ENCODE results near the gene ASB18. TPM values are rescaled to one million over a fixed set of nuclear protein-coding genes. Genes with fewer than 3 reads are reported as not detected.

The ASB18 gene
- total RNA-seq, 2 donors from 2014 or later, result not detected

GRCh38 chr2:236171680-236172254, 92.4 kb downstream of the ASB18 start:
- H3K27ac Mint-ChIP-seq, result peak overlapping the region; percentile 34
- ATAC-seq (replicated peaks in 1 of 2) (no peak), DNase-seq (no peak)
- H3K36me3 Mint-ChIP-seq (ENCODE audit: insufficient read depth in 2 of 2), result peaks cover 0 to under 1% of the 10 kb centered on the region in 2 donors
- H3K9me3 Mint-ChIP-seq, result no peaks in the 10 kb centered on the region
- peaks cover 67% of the 10 kb centered on the region for H3K27me3 Mint-ChIP-seq (ENCODE audit: low read depth)
- no peak overlapping the region for H3K4me3 Mint-ChIP-seq
- H3K4me1 Mint-ChIP-seq (ENCODE audit: low read depth), result peaks cover 2% of the 10 kb centered on the region

GRCh38 chr2:236171181-236171679, 93.0 kb downstream of the ASB18 start:
- no peak overlapping the region for H3K27ac Mint-ChIP-seq

GRCh38 chr2:236170590-236171165, 93.5 kb downstream of the ASB18 start:
- DNase-seq (no peak), ATAC-seq (replicated peaks in 1 of 2) (no peak)
- Mint-ChIP-seq H3K27me3 (ENCODE audit: low read depth) (peaks cover 67% of the 10 kb centered on the region), H3K9me3 (no peaks in the 10 kb centered on the region), H3K4me3 (no peak overlapping the region), H3K27ac (peak overlapping the region; percentile 79), H3K4me1 (ENCODE audit: low read depth) (peaks cover 10% of the 10 kb centered on the region), H3K36me3 (ENCODE audit: insufficient read depth in 2 of 2) (peaks cover 0 to 2% of the 10 kb centered on the region in 2 donors)

More at GRCh38 chr2:236171181-236171679, 93.0 kb downstream of the ASB18 start:
- DNase-seq (no peak), ATAC-seq (replicated peaks in 1 of 2) (no peak)
- H3K27me3 Mint-ChIP-seq (ENCODE audit: low read depth), result peaks cover 67% of the 10 kb centered on the region
- H3K9me3 Mint-ChIP-seq, result no peaks in the 10 kb centered on the region
- H3K4me3 Mint-ChIP-seq, result no peak overlapping the region
- peaks cover 0 to 2% of the 10 kb centered on the region in 2 donors for H3K36me3 Mint-ChIP-seq (ENCODE audit: insufficient read depth in 2 of 2)
- H3K4me1 Mint-ChIP-seq (ENCODE audit: low read depth), result peaks cover 7% of the 10 kb centered on the region

- Mint-ChIP-seq H3K4me3 (no peak overlapping the region), H3K9me3 (no peaks in the 10 kb centered on the region), H3K4me1 (ENCODE audit: low read depth) (peaks cover 10% of the 10 kb centered on the region), H3K36me3 (ENCODE audit: insufficient read depth in 2 of 2) (peaks cover 0 to 2% of the 10 kb centered on the region in 2 donors), H3K27me3 (ENCODE audit: low read depth) (peaks cover 66% of the 10 kb centered on the region), H3K27ac (peak overlapping the region; percentile 79)
- ATAC-seq (replicated peaks in 1 of 2) (no peak), DNase-seq (no peak)
Measured at GRCh38 chr2:236169741-236170589, 94.2 kb downstream of the ASB18 start.

GRCh38 chr2:236169151-236169721, 95.0 kb downstream of the ASB18 start:
- no peak for ATAC-seq (replicated peaks in 1 of 2)

GRCh38 chr2:236168110-236169080, 95.8 kb downstream of the ASB18 start, which contains the start of gene GBX2:
GBX2 (minus strand) TSS chr2:236168386; CDS start chr2:236167971, 415 bp downstream.
- H3K27ac Mint-ChIP-seq, result no peak within 1 kb of the TSS
- peak in 1 of 2 donors; percentile 36 for ATAC-seq (replicated peaks in 1 of 2)
- H3K27me3 Mint-ChIP-seq (ENCODE audit: low read depth), result peaks cover 56% of the 10 kb centered on the region
- peaks cover 0 to 2% of the 10 kb centered on the region in 2 donors for H3K36me3 Mint-ChIP-seq (ENCODE audit: insufficient read depth in 2 of 2)
- no peak for DNase-seq
- H3K9me3 Mint-ChIP-seq, result no peaks in the 10 kb centered on the region
- H3K4me3 Mint-ChIP-seq, result peak within 1 kb of the TSS; percentile 2 to 49
- peaks cover 10% of the 10 kb centered on the region for H3K4me1 Mint-ChIP-seq (ENCODE audit: low read depth)

More at GRCh38 chr2:236169151-236169721, 95.0 kb downstream of the ASB18 start:
- H3K27me3 Mint-ChIP-seq (ENCODE audit: low read depth), result peaks cover 62% of the 10 kb centered on the region
- H3K36me3 Mint-ChIP-seq (ENCODE audit: insufficient read depth in 2 of 2), result peaks cover 0 to 2% of the 10 kb centered on the region in 2 donors
- peaks cover 10% of the 10 kb centered on the region for H3K4me1 Mint-ChIP-seq (ENCODE audit: low read depth)
- H3K9me3 Mint-ChIP-seq, result no peaks in the 10 kb centered on the region
- no peak overlapping the region for H3K27ac Mint-ChIP-seq
- no peak for DNase-seq
- H3K4me3 Mint-ChIP-seq, result peak overlapping the region in 1 of 2 donors; percentile 2

GRCh38 chr2:236167297-236168109, 96.7 kb downstream of the ASB18 start:
- no peak overlapping the region for H3K27ac Mint-ChIP-seq
- H3K4me3 Mint-ChIP-seq, result peak overlapping the region in 1 of 2 donors; percentile 49
- peaks cover 61% of the 10 kb centered on the region for H3K27me3 Mint-ChIP-seq (ENCODE audit: low read depth)
- peaks cover 0 to 2% of the 10 kb centered on the region in 2 donors for H3K36me3 Mint-ChIP-seq (ENCODE audit: insufficient read depth in 2 of 2)
- peak in 1 of 2 donors; percentile 22 for ATAC-seq (replicated peaks in 1 of 2)
- DNase-seq, result no peak
- H3K4me1 Mint-ChIP-seq (ENCODE audit: low read depth), result peaks cover 10% of the 10 kb centered on the region
- H3K9me3 Mint-ChIP-seq, result no peaks in the 10 kb centered on the region

- Mint-ChIP-seq H3K27me3 (ENCODE audit: low read depth) (peaks cover 62% of the 10 kb centered on the region), H3K4me3 (peak overlapping the region; percentile 61 to 68), H3K9me3 (no peaks in the 10 kb centered on the region), H3K4me1 (ENCODE audit: low read depth) (peaks cover 10% of the 10 kb centered on the region), H3K36me3 (ENCODE audit: insufficient read depth in 2 of 2) (peaks cover 0 to 2% of the 10 kb centered on the region in 2 donors), H3K27ac (peak overlapping the region; percentile 54)
- ATAC-seq (replicated peaks in 1 of 2) (no peak), DNase-seq (no peak)
Measured at GRCh38 chr2:236166796-236167296, 97.4 kb downstream of the ASB18 start.

- ATAC-seq (replicated peaks in 1 of 2), result no peak
- no peaks in the 10 kb centered on the region for H3K9me3 Mint-ChIP-seq
- peak overlapping the region; percentile 61 to 68 for H3K4me3 Mint-ChIP-seq
- H3K27ac Mint-ChIP-seq, result peak overlapping the region; percentile 11
- peaks cover 63% of the 10 kb centered on the region for H3K27me3 Mint-ChIP-seq (ENCODE audit: low read depth)
- H3K4me1 Mint-ChIP-seq (ENCODE audit: low read depth), result peaks cover 10% of the 10 kb centered on the region
- DNase-seq, result no peak
- H3K36me3 Mint-ChIP-seq (ENCODE audit: insufficient read depth in 2 of 2), result peaks cover 0 to 2% of the 10 kb centered on the region in 2 donors
Measured at GRCh38 chr2:236165842-236166795, 98.1 kb downstream of the ASB18 start.
